ENCODE results near the gene ISG20. TPM values are rescaled to one million over a fixed set of nuclear protein-coding genes. Genes with fewer than 3 reads are reported as not detected.
A peak's percentile ranks its signal among the peaks of the same experiment; 100 is the strongest.

Gene ISG20
- polyA plus RNA-seq, 1 experiment: 4.2 TPM

DNA sequence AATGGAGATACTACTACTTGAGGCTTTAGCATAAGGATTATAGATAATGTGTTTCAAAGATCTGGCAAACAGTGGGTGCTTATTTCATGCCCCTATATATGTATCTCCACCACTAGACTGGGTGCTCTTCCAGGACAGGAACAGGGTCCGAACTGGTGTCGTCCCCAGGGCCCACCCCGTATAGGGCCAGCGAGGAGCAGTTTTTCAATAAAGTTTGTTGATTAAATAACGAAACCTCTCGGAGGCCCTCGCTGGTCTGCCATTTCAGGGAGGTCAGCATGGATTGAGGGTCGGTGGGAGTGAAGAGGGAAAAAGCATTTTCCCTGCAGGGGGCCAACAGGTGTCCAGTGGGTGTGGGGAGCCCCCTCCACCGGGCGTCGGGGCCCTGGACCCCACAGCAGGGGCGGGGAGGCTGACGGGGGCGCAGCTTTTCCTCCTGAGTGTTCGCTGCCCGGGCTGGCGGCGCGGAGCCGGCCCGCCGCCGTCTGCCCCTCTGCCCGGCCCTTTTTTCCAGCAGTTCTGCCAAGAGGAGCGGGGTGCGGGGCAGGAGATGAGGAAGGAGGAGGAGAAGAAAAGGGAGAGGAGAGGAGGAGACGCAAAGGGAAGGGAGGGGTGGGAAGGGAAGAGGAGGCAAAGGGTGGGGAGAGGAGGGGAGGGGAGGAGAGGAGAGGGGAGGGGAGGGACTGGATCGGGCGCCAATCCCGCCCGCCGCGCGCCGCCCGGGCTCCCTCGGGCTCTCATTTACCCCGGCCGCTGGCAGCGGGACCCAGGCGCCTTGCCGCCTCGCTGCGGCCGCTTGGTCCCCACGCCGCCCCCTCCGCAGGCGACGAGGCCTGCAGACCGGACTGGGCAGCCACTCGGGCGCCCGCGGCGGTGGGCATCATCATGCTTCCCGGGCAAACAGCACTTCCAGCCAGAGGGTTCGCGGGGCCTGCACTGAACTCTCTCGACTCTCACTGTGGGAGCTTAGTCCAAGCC is 66.3 kb downstream of the ISG20 start:
- H3K36me3 ChIP-seq (ENCODE audit: control insufficient read depth, insufficient read depth, low read length): no peaks in the 10 kb centered on the region
- H3K4me3 ChIP-seq (ENCODE audit: low read depth, low read length): peak overlapping the region; percentile 38
- CTCF ChIA-PET: interaction anchor here (0.6 kb wide), 1 partner anchor 15 kb away, joined by 3 read pairs; no protein-coding TSS in a partner anchor
- no peak for DNase-seq (ENCODE audit: low read depth)
- POLR2A ChIA-PET: no interaction called here
- TF ChIP-seq, protein P1, sequence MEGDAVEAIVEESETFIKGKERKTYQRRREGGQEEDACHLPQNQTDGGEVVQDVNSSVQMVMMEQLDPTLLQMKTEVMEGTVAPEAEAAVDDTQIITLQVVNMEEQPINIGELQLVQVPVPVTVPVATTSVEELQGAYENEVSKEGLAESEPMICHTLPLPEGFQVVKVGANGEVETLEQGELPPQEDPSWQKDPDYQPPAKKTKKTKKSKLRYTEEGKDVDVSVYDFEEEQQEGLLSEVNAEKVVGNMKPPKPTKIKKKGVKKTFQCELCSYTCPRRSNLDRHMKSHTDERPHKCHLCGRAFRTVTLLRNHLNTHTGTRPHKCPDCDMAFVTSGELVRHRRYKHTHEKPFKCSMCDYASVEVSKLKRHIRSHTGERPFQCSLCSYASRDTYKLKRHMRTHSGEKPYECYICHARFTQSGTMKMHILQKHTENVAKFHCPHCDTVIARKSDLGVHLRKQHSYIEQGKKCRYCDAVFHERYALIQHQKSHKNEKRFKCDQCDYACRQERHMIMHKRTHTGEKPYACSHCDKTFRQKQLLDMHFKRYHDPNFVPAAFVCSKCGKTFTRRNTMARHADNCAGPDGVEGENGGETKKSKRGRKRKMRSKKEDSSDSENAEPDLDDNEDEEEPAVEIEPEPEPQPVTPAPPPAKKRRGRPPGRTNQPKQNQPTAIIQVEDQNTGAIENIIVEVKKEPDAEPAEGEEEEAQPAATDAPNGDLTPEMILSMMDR (IDR thresholded peaks at IDR 0.05; ENCODE audit: insufficient read depth, low read depth, low read length): no peak
- peaks cover 6% of the 10 kb centered on the region for H3K27me3 ChIP-seq (ENCODE audit: control insufficient read depth, insufficient read depth, low read length)

DNA sequence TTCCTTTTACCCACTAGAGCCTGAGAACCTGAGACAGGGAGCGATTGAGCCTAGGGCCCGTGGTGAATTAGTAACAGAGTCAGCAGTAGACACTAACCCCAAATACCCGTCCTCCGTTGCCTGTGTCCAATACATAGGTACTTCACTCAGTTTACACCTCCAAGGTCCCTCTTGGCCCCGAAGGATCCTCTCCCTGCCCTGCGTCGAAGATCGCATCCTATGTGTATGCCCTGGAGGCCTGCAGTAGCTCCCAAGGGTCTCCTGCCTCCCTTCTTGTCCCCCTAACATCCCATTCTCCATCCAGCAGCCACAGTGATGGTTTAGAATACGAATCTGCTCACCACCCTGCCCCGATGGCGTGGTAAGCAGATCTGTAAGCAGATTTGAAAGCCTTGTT is 67.0 kb downstream of the ISG20 start:
- Histone ChIP-seq H3K4me3 (ENCODE audit: low read depth, low read length) (peak overlapping the region; percentile 38), H3K36me3 (ENCODE audit: control insufficient read depth, insufficient read depth, low read length) (no peaks in the 10 kb centered on the region), H3K27me3 (ENCODE audit: control insufficient read depth, insufficient read depth, low read length) (peaks cover 6% of the 10 kb centered on the region)
- ChIA-PET CTCF (interaction anchor here (0.6 kb wide), 1 partner anchor 15 kb away, joined by 3 read pairs; no protein-coding TSS in a partner anchor), POLR2A (no interaction called here)
- TF ChIP-seq, protein P1 (IDR thresholded peaks at IDR 0.05; ENCODE audit: insufficient read depth, low read depth, low read length): no peak
- no peak for DNase-seq (ENCODE audit: low read depth)

Small RNA genes lying within 50 kb of the gene (small RNA-seq; reads per million reads assigned to genes)
- 8.0 reads per million, percentile 72 among the genes with 10 or more reads in this experiment for gene MIR1179 (ENCODE audit: insufficient read length, low read depth, low replicate concordance)
- 5.3 reads per million, percentile 63 among the genes with 10 or more reads in this experiment for gene MIR7-2 (ENCODE audit: insufficient read length, low read depth, low replicate concordance)

Other genes starting within 250 kb of the ISG20 start
- gene MRPL46, start 171.6 kb upstream of the ISG20 start, polyA plus RNA-seq (2011; rRNA removed): 18.4 and 22.1 TPM in 2 replicates
- gene MRPS11, start 171.3 kb upstream of the ISG20 start, polyA plus RNA-seq (2011; rRNA removed): 79.3 and 103 TPM in 2 replicates
- 10.4 and 11.0 TPM in 2 replicates for gene DET1, start 92.3 kb upstream of the ISG20 start, polyA plus RNA-seq (2011; rRNA removed)
- 35.6 and 45.5 TPM in 2 replicates for gene AEN, start 17.7 kb upstream of the ISG20 start, polyA plus RNA-seq (2011; rRNA removed)
- 0.85 and 3.6 TPM in 2 replicates for gene ACAN, start 164.4 kb downstream of the ISG20 start, polyA plus RNA-seq (2011; rRNA removed)

Data from BJ (cell line).